ENCODE data around the gene PPOX. TPM values are rescaled to one million over a fixed set of nuclear protein-coding genes. Genes with fewer than 3 reads are reported as not detected.

The PPOX gene
- total RNA-seq = 10 to 100 TPM; 12.7 to 16.3 TPM
- long read RNA-seq, transcript PPOX-202 (13 exons, 1,740 nt) = major isoform, 6 of 19 reads
- long read RNA-seq, partial matches to known transcripts = 3 of 19 reads
- long read RNA-seq, other reads (novel, unspliced or antisense) = 10 of 19 reads

GRCh38 chr1:161165742-161166668 lies at the start of gene PPOX:
TSS of gene PPOX (plus strand) at chr1:161166426. CDS start at chr1:161166848, 422 bp downstream.
- intact Hi-C loops (cut with DNase I) = no loop called here
- ATAC-seq (peak; percentile 97), DNase-seq (peak; percentile 98)

- peak; percentile 90 for DNase-seq
- ATAC-seq = peak; percentile 94
- intact Hi-C loops (cut with DNase I) = no loop called here
These were observed 48.3 kb upstream of the PPOX start, which contains the start of the genes NIT1 and PFDN2 for GRCh38 chr1:161117759-161118581. TSS of gene NIT1 (plus strand) at chr1:161118105. CDS start at chr1:161118177, 72 bp downstream. TSS of gene PFDN2 (minus strand) at chr1:161118037. CDS start at chr1:161118026, 11 bp downstream.

GRCh38 chr1:161119092-161119903 lies 46.9 kb upstream of the PPOX start:
- DNase-seq = peak; percentile 55
- intact Hi-C loops (cut with DNase I) = no loop called here
- peak; percentile 17 to 20 for ATAC-seq

GRCh38 chr1:161121042-161121650 lies 45.1 kb upstream of the PPOX start:
- intact Hi-C loops (cut with DNase I) = no loop called here
- ATAC-seq (no peak), DNase-seq (no peak)

GRCh38 chr1:161121834-161122233 lies 44.4 kb upstream of the PPOX start:
- ATAC-seq = no peak
- intact Hi-C loops (cut with DNase I) = no loop called here
- DNase-seq = no peak

- intact Hi-C loops (cut with DNase I) = no loop called here
- DNase-seq (no peak), ATAC-seq (no peak)
These were observed 43.3 kb upstream of the PPOX start for GRCh38 chr1:161122967-161123366.

GRCh38 chr1:161127649-161128048 lies 38.6 kb upstream of the PPOX start:
- ATAC-seq = no peak
- DNase-seq = no peak
- intact Hi-C loops (cut with DNase I) = no loop called here

- intact Hi-C loops (cut with DNase I) = no loop called here
- ATAC-seq (no peak), DNase-seq (no peak)
These were observed 37.4 kb upstream of the PPOX start for GRCh38 chr1:161128591-161129420.

- DNase-seq = no peak
- no peak for ATAC-seq
- intact Hi-C loops (cut with DNase I) = loop anchor here in 1 of 2 donors (10.0 kb wide), 1 partner anchor 85 kb away; the partner anchor contains the start of gene USF1
These were observed 36.0 kb upstream of the PPOX start for GRCh38 chr1:161130266-161130665.

- peak; percentile 6 to 16 for ATAC-seq
- intact Hi-C loops (cut with DNase I) = loop anchor here in 1 of 2 donors (10.0 kb wide), 1 partner anchor 87 kb away; the partner anchor contains the start of gene USF1
- DNase-seq = no peak
These were observed 34.5 kb upstream of the PPOX start for GRCh38 chr1:161131523-161132409.

- intact Hi-C loops (cut with DNase I) = loop anchor here in 1 of 2 donors (10.0 kb wide), 1 partner anchor 88 kb away; the partner anchor contains the start of gene USF1
- ATAC-seq = peak; percentile 96
- DNase-seq = peak; percentile 95
These were observed 33.6 kb upstream of the PPOX start, which contains the start of gene DEDD for GRCh38 chr1:161132410-161133219. TSS of gene DEDD (minus strand) at chr1:161132667. CDS start at chr1:161124462, 8,205 bp downstream.

- ATAC-seq = no peak
- no peak for DNase-seq
- intact Hi-C loops (cut with DNase I) = loop anchor here in 1 of 2 donors (10.0 kb wide), 1 partner anchor 88 kb away; the partner anchor contains the start of gene USF1
These were observed 32.9 kb upstream of the PPOX start for GRCh38 chr1:161133220-161133740.

- intact Hi-C loops (cut with DNase I) = loop anchor here in 1 of 2 donors (10.0 kb wide), 1 partner anchor 93 kb away; the partner anchor contains the start of gene USF1
- no peak for ATAC-seq
- DNase-seq = no peak
These were observed 28.3 kb upstream of the PPOX start for GRCh38 chr1:161137881-161138280.

- ATAC-seq = no peak
- intact Hi-C loops (cut with DNase I) = loop anchor here in 1 of 2 donors (10.0 kb wide), 1 partner anchor 94 kb away; the partner anchor contains the start of gene USF1
- no peak for DNase-seq
These were observed 27.8 kb upstream of the PPOX start for GRCh38 chr1:161138431-161138830.

GRCh38 chr1:161139766-161140165 lies 26.5 kb upstream of the PPOX start:
- DNase-seq (no peak), ATAC-seq (peak in 1 of 2 donors; percentile 24)
- intact Hi-C loops (cut with DNase I) = loop anchor here in 1 of 2 donors (10.0 kb wide), 1 partner anchor 95 kb away; the partner anchor contains the start of gene USF1
